Esophagus squamous epithelium (tissue), 4 donors: ENCODE measurements around the gene BTG4.

Source experiments
- CTCF ChIP-seq, 6 experiments: fragments of 450-650 bp in 4 of 6; fragments of 200-600 bp in 2 of 6; sonication (generic) in 2 of 6; IDR thresholded peaks; one replicate each; pipeline ENCODE4 v1.5.1; 2016 to 2019; ENCODE audit warnings: antibody characterized with exemption in 6 of 6, mild to moderate bottlenecking in 4 of 6, moderate library complexity in 4 of 6
- POLR2A ChIP-seq, 4 donors: fragments of 450-650 bp; IDR thresholded peaks; one replicate each; pipeline ENCODE4 v1.6.1; 2017; ENCODE audit warnings: antibody characterized with exemption in 4 of 4, mild to moderate bottlenecking in 4 of 4, moderate library complexity in 3 of 4

- TF ChIP-seq POLR2A (IDR thresholded peaks at IDR 0.05) (no peak), CTCF (IDR thresholded peaks at IDR 0.05) (no peak)
Measured at GRCh38 chr11:111535281-111535680, 23.1 kb upstream of the BTG4 start.
